HepG2 (cell line): ENCODE measurements around the gene TARM1. TPM values are rescaled to one million over a fixed set of nuclear protein-coding genes. Genes with fewer than 3 reads are reported as not detected.
A peak's percentile ranks its signal among the peaks of the same experiment; 100 is the strongest.

ENCODE experiments used
- ASH2L ChIP-seq: fragments of 300-600, 200-600 bp; sonication (generic); IDR thresholded peaks from 2 replicates; pipeline ENCODE4 v1.7.0; 2017; ENCODE audit warnings: low read depth, mild to moderate bottlenecking, moderate library complexity, mixed read lengths, low read length; ENCODE audit not compliant: insufficient read length
- ATF7 ChIP-seq, 2 experiments: fragments of 450-650 bp in 1 of 2; sonication (generic) in 1 of 2; formaldehyde crosslinking in 1 of 2; IDR thresholded peaks; 2 replicates each; pipeline versions ENCODE4 v1.4.0 to v1.6.1; 2016 to 2020; ENCODE audit warnings: antibody characterized with exemption in 1 of 2, mild to moderate bottlenecking in 1 of 2, missing genetic modification reagents in 1 of 2
- CSRNP2 ChIP-seq: sonication (generic); formaldehyde crosslinking; conservative IDR thresholded peaks from 2 replicates; pipeline ENCODE4 v1.8.0; 2022; ENCODE audit warnings: low read depth, missing genetic modification reagents
- HBP1 ChIP-seq: IDR thresholded peaks from 2 replicates; pipeline ENCODE4 v1.6.1; 2016; ENCODE audit warnings: low read depth, control low read depth
- IRF9 ChIP-seq: sonication (generic); formaldehyde crosslinking; IDR thresholded peaks from 2 replicates; pipeline ENCODE4 v1.8.0; 2022; ENCODE audit warnings: missing genetic modification reagents, mild to moderate bottlenecking, borderline replicate concordance
- MTERF4 ChIP-seq: sonication (generic); formaldehyde crosslinking; IDR thresholded peaks from 2 replicates; pipeline ENCODE4 v1.8.0; 2023; ENCODE audit warnings: mild to moderate bottlenecking, missing genetic modification reagents
- PLSCR1 ChIP-seq: sonication (generic); formaldehyde crosslinking; IDR thresholded peaks from 2 replicates; pipeline ENCODE4 v1.5.0; 2020; ENCODE audit warnings: missing genetic modification reagents, mild to moderate bottlenecking, borderline replicate concordance
- TGIF2 ChIP-seq: IDR thresholded peaks from 2 replicates; pipeline ENCODE4 v1.6.1; 2016; ENCODE audit warnings: control low read depth, missing compliant biosample characterization
- U2AF2 ChIP-seq: fragments of 200-400 bp; formaldehyde crosslinking; IDR thresholded peaks from 2 replicates; pipeline ENCODE4 v1.6.1; 2017; ENCODE audit warnings: low read depth, mild to moderate bottlenecking, low read length
- USF2 ChIP-seq, 2 experiments: sonication (generic) in 1 of 2; formaldehyde crosslinking in 1 of 2; IDR thresholded peaks; 2 replicates each; pipeline versions ENCODE4 v1.5.1 to v1.6.1; 2011 to 2020; ENCODE audit warnings: borderline replicate concordance in 1 of 2, low read depth in 1 of 2, low read length in 1 of 2, mild to moderate bottlenecking in 1 of 2, missing genetic modification reagents in 1 of 2, moderate library complexity in 1 of 2
- ZBTB4 ChIP-seq: sonication (generic); formaldehyde crosslinking; IDR thresholded peaks from 2 replicates; pipeline ENCODE4 v1.4.0; 2020; ENCODE audit warnings: missing genetic modification reagents, mild to moderate bottlenecking, borderline replicate concordance
- ZNF350 ChIP-seq: sonication (generic); formaldehyde crosslinking; IDR thresholded peaks from 2 replicates; pipeline ENCODE4 v1.4.0; 2020; ENCODE audit warnings: mild to moderate bottlenecking, low read depth, missing genetic modification reagents, borderline replicate concordance
- ZNF660 ChIP-seq: sonication (generic); formaldehyde crosslinking; IDR thresholded peaks from 2 replicates; pipeline ENCODE4 v1.5.1; 2020; ENCODE audit warnings: mild to moderate bottlenecking, low read depth, missing genetic modification reagents, borderline replicate concordance
- ZNF720 ChIP-seq: sonication (generic); formaldehyde crosslinking; IDR thresholded peaks from 2 replicates; pipeline ENCODE4 v1.4.0; 2020; ENCODE audit warnings: missing genetic modification reagents
- polyA plus RNA-seq, 8 experiments: library from polyadenylated mRNA; depleted of rRNA in 3 of 8; stranded (reverse) in 7 of 8; unstranded in 1 of 8; fragments of >200 nt; fragmentation: Illumina TruSeq in 4 of 8; extraction: Trizol in 4 of 8; gene quantifications; 2 replicates each; pipeline versions ENCODE4 v1.2.1 to v1.2.3, GENCODE V29; 2011 to 2016; ENCODE audit warnings: low read depth in 4 of 8, missing spikeins in 1 of 8, mixed read lengths in 1 of 8; ENCODE audit not compliant: insufficient read depth in 1 of 8
- total RNA-seq, 5 experiments: library from RNA; depleted of rRNA; stranded (reverse); fragments of >200 nt; fragmentation: Illumina TruSeq; extraction: Trizol; gene quantifications; 2 replicates each; pipeline ENCODE4 v1.2.3, GENCODE V29; 2016; ENCODE audit warnings: low read depth in 1 of 5

Gene TARM1
- total and polyA plus RNA-seq, 2 of the 13 experiments (the other 11 are each of a cell fraction or from before 2014, with no cell fraction given) = not detected

- TF ChIP-seq TGIF2 (CRISPR knock-in tag) (no peak), MTERF4 (CRISPR knock-in tag) (no peak), ZNF720 (CRISPR knock-in tag) (no peak), ZBTB4 (CRISPR knock-in tag) (no peak), USF2 (IDR thresholded peaks at IDR 0.05; ENCODE audit: low read depth, low read length) (no peak), USF2 (CRISPR knock-in tag; IDR thresholded peaks at IDR 0.05; ENCODE audit: borderline replicate concordance) (no peak), PLSCR1 (CRISPR knock-in tag) (no peak), U2AF2 (no peak), ATF7 (IDR thresholded peaks at IDR 0.05) (no peak), ATF7 (CRISPR knock-in tag; IDR thresholded peaks at IDR 0.05) (no peak), ZNF660 (CRISPR knock-in tag) (no peak), HBP1 (CRISPR knock-in tag) (peak; percentile 83; the same call in 1 of the 2 replicates), IRF9 (CRISPR knock-in tag) (no peak), CSRNP2 (no peak), ZNF350 (CRISPR knock-in tag) (peak; percentile 87; the same call in 1 of the 2 replicates), ASH2L (peak; percentile 60)
Measured at GRCh38 chr19:54102421-54103169, 21.4 kb upstream of the TARM1 start, which contains the start of gene NDUFA3 (continued).
